H4 (cell line): Measurements from ENCODE around the gene RHOF. TPM values are rescaled to one million over a fixed set of nuclear protein-coding genes. Genes with fewer than 3 reads are reported as not detected.
A peak's percentile ranks its signal among the peaks of the same experiment; 100 is the strongest.

ENCODE experiments used
- DNase-seq: peaks from one replicate; pipeline ENCODE4 v3.0.0-alpha.2; 2015; ENCODE audit warnings: low spot score
- total RNA-seq: library from RNA; depleted of rRNA; stranded (reverse); fragments of >200 nt; shearing (Covaris generic); gene quantifications from 2 replicates; pipeline ENCODE4 v1.2.3, GENCODE V29; 2014

Gene RHOF
- total RNA-seq, 1 experiment from 2014 or later = 0.99 TPM

DNA sequence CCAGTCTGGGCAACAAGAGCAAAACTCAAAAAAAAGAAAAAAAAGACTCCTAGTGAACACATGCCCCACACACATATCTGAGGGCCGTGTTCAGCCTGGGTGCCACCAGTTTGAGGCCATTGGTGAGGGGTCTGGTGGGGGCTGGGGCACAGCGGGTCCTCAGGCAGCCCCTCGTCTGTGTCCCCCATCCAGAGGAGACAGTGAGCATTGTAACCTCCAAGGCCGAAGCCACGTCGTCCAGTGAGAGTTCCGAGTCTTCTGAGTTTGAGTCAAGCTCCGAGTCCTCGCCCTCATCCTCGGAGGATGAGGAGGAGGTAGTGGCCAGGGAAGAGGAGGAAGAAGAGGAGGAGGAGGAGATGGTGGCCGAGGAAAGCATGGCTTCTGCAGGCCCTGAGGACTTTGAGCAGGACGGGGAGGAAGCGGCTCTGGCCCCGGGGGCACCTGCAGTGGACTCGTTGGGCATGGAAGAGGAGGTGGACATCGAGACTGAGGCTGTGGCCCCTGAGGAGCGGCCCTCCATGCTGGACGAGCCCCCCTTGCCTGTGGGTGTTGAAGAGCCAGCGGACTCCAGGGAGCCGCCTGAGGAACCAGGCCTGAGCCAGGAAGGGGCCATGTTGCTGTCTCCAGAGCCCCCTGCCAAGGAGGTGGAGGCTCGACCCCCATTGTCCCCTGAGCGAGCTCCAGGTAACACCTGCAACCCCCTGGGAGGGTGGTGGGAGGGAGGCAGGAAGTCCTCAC lies 25.9 kb upstream of the RHOF start:
- DNase-seq = no peak

DNA sequence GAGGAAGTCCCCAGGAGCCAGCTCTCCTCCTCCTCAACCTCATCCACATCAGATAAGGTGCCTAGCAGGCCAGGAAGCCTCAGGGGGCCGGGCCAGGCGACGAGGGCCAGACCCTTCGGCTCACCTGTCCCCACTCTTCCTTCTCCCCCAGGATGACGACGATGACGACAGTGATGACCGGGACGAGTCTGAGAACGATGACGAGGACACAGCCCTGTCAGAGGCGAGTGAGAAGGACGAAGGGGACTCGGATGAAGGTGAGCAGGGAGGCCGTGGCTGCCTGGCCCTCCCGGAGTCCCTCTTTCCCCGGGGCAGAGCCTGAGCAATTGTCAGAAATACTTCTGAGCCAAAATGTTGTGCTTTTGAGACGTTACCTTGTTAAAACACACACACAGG lies 24.2 kb upstream of the RHOF start:
- DNase-seq = no peak

DNA sequence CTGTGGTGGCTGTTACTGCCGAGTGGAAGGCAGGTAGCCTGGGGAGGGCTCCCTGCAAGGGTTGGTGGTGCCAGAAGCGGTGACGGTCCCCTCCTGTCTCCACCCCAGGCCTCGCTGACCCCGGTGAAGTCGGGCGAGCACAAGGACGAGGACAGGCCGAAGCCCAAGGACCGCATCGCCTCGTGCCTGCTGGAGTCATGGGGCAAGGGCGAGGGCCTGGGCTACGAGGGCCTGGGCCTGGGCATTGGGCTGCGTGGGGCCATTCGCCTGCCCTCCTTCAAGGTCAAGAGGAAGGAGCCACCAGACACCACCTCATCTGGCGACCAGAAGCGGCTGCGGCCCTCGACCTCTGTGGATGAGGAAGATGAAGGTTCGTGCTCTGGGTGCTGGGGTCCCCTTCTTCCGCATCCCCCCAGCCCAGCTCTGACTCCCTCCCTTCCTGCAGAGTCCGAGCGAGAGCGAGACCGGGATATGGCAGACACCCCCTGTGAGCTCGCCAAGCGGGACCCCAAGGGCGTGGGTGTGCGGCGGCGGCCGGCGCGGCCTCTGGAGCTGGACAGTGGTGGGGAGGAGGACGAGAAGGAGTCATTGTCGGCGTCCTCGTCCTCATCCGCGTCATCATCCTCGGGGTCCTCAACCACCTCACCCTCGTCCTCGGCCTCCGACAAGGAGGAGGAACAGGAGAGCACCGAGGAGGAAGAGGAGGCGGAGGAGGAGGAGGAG lies 23.6 kb upstream of the RHOF start:
- DNase-seq = no peak

DNA sequence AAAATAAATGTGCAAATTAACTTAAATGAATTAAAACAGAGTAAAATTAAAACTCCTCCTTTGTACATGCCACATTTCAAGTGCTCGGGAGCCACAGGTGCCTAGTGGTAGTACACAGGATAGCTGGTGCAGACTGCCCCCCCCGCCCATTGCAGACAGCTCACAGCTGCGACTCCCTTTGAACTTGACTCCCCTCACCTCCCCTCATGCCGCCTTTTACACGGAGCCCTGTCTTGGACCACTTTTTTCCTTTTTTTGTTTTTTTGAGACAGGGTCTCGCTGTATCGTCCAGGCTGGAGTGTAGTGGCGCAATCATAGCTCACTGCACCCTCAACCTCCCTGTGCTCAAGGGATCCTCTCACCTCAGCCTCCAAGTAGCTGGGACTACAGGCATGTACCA lies 21.8 kb upstream of the RHOF start:
- no peak for DNase-seq

DNA sequence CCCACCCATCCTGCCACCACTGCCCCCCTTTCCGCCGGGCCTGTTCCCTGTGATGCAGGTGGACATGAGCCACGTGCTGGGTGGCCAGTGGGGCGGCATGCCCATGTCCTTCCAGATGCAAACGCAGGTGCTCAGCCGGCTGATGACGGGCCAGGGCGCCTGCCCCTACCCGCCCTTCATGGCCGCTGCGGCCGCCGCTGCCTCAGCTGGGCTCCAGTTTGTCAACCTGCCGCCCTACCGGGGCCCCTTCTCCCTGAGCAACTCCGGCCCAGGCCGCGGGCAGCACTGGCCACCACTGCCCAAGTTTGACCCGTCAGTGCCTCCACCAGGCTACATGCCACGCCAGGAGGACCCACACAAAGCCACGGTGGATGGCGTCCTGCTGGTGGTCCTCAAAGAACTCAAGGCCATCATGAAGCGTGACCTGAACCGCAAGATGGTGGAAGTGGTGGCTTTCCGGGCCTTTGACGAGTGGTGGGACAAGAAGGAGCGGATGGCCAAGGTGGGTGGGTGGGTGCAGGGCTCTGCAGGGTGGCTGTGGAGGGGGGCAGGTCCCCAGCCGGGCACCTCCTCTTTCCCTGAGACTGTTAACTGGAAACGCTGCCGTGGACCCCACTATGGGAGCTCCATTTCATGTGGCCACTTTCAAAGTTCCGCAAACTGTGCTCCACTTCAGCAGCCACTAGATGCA lies 21.1 kb upstream of the RHOF start:
- DNase-seq = no peak

DNA sequence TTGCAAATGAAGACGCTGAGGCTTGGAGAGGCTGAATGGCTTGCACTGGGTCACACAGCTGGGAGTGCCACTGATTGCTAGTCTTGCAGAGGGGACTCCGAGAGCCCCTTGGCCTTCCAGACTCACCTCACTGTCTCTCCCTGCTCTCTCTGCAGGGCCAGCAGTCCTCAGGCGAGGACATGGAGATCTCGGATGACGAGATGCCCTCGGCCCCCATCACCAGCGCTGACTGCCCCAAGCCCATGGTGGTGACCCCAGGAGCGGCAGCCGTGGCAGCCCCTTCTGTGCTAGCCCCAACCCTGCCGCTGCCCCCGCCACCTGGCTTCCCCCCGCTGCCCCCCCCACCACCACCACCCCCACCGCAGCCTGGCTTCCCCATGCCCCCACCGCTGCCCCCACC lies 20.5 kb upstream of the RHOF start:
- DNase-seq = no peak

DNA sequence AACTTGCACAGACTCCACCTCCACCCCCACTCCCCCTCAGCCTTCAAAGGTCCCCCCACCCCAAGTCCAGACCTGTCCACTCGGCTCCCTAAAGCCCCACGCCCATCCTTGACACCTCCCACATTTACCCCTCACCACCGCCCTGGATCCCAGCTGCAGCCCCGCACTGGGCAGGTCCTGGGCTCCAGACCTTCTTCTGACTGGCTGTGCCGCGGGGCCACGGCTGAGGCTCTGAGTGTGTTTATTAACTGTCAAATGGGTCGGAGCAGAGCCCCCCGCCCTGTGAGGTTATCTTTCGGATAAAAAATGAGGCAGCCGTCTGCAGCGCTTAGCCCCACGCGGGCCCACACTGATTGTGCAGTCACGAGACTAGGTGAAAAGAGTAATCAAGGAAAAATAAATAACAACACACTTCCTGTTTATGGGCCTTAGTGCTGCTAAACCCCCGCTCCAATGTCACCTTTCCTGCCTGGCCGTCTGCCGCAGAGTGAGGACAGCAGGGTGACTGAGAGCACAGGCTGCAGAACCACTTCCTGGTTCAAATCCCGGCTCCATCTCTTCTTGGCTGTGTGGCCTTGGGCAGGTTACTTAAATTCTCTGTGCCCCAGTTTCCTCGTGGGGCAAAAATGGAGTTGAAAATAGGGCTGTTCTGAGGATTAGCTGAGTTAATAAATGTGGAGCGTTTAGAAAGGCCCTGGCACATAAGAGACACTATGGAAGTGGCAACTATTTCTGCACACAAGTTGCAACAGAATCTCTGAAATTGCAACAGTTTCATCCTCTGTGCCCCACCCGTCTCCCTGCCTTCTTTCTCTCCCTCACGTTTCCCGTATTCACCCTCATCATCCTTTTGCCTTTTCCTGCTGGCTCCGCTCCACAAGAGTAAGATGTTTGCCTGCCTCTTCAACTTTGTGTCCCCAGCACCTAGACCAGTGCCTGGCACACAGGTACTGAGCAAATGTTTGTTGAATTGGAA lies 19.7 kb upstream of the RHOF start:
- no peak for DNase-seq

DNA sequence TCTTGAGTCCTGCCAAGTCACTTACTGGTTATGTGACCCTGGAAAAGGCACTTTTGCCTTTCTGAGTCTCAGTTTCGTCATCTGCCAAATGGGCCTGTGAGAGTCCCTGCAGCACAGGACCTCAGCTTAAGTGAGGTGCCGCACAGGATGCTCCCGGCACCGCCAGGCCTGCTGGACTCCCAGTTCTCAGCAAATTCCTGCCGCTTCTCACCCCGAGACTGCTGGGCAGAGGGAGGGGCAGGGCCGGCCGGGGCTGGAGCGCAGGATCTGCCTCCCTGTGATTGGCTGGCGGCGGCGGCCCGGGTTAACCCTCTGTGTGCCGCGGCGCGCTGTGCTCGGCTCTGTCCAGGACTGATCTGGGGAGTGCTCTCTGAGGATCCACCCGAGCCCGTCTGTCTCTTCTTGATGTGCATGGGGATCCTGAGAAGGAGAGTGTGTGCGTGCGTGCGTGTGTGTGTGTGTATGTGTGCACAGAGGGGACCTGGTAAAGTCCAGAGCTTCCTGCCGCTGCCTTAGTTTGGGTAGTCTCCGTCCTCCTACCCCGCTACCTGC lies 18.9 kb upstream of the RHOF start:
- DNase-seq = peak; percentile 42

DNA sequence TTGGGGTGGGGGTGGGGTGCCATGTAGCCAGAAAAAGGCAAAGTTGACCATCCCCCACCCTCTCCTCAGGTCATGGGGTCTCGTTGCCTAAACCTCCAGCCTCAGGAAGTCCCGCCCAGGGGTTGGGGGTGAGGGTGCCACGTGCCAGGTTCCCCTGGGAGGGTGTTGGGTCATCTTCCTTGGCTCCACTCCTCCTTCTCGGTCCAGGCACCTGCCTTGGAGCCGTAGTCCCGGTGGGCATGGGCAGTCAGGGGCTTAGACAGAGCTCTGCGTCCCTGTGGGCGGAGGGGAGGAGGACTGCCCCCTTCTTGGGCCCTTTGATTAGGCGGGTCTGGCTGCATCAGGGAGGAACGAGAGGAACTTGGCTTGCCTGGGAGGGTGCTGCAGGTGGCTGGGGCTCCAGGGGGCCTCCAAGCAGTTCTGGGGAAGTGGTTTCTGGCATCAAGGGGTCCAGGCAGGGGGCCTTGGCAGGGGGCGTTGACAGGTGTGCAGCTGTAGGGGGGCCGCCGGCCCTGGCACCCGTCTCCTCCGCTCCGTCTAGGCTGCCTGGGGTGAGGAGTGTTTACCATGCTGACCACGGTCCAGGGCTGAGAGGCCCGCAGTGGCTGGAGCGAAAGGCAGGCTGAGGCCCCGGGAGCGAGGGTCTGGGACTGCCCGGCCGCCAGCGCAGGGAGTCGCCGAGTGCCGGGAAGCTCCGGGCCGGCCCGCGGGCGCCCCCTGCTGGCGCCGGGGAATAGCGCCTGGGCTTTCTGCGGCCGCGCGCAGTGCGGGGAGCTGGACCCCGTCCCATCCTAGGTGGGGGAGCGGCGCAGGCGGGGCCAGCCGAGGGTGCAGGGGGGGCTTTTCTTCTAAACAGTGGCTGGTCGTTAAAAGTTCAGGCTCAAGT lies 18.2 kb upstream of the RHOF start:
- DNase-seq = no peak

DNA sequence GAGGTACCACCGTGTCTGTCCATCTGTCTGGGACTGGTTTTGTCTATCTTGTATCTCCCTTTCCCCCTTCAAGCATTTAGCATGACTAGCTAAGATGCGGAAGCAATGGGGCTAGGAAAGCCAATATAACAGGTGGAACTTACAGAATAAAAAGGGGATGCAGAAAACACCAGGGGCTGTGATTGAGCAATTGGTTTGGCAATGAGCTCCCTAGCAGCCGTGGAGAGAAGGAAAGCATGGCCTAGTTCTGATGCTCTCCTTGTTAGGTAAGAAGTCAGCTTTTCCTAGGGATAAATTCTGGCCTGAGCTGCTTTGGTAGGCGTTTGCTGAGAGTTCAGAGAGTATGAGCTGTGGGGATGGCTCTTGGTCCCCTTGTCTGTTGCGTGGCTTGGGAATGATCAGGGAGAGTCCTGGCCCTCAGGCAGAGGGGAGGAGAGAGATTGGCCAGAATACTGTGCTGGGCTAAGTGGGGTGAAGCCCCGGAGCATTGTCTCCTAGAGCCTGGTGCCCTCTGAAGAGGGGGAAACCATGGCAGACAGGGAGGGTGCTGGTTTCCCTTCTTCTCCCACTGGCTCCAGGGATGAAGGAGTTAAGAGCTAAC lies 17.4 kb upstream of the RHOF start:
- no peak for DNase-seq

DNA sequence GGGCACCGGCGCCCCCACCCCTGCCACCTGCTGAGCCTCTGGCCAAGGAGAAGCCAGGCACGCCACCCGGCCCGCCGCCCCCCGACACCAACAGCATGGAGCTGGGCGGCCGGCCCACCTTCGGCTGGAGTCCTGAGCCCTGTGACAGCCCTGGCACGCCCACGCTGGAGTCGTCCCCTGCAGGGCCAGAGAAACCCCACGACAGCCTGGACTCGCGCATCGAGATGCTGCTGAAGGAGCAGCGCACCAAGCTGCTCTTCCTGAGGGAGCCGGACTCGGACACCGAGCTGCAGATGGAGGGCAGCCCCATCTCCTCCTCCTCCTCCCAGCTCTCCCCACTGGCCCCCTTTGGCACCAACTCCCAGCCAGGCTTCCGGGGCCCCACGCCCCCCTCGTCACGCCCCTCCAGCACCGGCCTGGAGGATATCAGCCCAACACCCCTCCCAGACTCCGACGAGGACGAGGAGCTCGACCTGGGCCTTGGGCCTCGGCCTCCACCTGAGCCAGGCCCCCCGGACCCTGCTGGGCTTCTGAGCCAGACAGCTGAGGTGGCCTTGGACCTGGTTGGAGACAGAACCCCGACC lies 16.8 kb upstream of the RHOF start:
- DNase-seq = no peak

DNA sequence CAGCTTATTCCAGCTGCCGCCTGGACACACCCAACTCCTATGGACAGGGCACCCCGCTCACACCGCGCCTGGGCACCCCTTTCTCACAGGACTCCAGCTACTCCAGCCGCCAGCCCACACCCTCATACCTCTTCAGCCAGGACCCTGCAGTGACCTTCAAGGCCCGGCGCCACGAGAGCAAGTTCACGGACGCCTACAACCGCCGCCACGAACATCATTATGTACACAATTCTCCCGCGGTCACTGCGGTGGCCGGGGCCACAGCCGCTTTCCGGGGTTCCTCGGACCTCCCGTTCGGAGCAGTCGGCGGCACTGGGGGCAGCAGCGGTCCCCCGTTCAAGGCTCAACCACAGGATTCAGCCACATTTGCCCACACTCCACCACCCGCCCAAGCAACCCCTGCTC lies 16.2 kb upstream of the RHOF start:
- no peak for DNase-seq

DNA sequence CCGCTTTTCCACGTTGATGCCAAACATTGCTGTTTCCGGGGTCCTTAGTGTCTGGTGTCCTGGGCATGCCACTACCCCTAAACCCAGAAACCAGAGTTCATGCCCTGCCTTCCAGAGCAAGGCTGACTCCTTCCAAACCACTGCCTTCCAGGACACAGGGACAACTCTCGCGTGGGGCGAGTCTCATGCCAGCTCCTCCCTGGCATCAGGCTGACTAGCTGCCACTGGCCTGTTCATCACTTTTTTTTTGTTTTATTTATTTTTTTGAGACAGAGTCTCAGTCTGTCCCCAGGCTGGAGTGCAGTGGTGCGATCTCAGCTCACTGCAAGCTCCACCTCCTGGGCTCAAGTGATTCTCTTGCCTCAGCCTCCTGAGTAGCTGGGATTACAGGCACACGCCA lies 15.1 kb upstream of the RHOF start:
- no peak for DNase-seq

DNA sequence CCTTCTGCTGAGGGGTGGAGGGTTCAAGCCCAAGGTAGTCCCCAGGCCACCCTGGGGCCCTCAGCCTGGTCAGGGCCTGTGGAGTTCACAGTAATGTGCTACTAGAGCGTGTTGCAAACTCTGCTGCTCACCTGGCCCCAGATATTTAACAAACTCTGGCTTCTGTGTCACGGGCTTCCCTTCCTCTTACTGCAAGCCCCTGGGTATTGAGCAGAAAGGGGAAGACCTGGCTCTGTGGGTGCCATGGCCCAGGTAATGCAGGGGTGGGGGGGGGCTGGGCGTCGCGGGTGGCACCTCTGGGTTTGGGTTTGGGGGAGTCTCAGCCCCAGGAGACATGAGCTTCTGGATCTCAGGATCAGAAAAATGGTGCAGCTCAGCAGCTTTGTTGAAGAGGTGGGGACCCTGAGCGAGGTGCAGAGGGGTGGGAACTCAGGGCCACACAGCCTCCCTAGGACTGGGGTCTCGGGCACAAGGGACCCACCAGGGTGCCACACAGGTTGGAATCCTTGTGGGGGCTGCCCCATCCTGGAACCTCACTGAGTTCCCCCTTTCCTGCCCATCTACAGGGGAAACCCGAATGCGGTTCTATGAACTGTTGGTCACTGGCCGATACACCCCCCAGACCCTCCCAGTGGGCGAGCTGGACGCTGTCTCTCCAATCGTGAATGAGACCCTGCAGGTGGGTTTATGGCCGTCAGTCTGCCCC lies 14.3 kb upstream of the RHOF start:
- DNase-seq = no peak

DNA sequence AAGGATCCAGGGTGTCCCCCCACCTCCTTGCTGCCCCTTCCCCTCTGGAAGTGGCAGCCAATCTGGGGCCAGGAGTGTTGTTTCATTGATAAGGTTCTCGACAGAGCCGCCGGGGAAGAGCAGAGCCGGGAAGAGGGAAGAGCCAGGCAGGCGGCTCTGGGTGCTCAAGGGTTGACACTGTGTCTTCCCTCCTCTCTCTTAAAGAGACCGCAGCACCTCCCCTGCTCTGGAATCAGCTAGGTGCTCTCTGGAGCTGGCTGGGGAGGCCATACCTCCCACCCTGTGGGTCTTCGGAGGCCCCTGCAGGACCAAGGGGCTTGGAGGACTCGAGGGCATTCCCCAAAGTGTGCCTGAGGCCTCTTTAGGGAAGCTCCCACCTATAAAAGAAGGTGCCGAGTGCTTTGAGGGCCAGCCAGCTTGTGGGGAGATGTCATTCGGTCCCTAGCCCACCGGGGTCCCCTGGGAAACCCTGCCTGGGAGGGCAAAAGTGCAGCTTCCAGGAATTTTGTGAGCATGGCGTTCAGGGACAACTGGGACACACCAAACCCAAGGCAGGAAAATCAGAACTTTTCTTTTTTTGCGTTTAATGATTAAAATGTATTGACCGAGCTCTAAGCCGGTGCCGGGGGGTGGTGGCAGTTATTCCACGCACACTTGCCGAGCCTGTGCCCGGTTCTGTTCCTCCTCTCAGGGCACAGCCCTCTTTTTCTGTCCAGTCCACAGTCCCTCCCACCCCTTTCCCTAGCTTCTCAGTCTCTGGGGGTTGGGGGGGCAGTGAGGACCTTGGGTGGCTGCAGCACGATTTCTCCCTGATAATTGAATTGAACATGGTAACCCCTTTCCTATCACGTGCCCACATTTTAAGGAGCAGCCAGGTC lies 13.3 kb upstream of the RHOF start:
- DNase-seq = no peak

DNA sequence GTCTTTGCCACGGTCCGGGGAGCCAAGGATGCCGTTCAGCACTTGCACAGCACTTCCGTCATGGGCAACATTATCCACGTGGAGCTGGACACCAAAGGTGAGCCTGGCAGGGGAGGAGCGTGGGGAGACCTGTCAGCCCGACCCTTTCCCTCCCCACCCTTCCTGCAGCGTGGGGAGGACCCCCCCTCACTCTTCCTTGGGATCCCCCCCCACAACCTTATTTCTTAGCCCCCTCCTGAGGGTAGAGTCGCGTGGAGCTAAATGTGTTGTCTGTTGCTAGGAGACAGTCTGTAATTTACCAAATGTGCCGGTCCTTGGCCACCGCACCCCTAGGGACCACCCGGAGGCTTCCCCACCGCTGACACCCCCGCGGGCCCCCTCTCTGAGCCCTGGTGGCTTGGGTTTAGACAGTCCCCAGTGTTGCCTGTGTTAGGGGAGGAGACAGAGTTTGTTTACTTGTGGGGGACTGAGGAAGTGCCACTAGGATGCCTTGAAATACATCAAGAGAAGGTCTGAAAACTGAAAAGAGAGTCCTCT lies 12.6 kb upstream of the RHOF start:
- no peak for DNase-seq

DNA sequence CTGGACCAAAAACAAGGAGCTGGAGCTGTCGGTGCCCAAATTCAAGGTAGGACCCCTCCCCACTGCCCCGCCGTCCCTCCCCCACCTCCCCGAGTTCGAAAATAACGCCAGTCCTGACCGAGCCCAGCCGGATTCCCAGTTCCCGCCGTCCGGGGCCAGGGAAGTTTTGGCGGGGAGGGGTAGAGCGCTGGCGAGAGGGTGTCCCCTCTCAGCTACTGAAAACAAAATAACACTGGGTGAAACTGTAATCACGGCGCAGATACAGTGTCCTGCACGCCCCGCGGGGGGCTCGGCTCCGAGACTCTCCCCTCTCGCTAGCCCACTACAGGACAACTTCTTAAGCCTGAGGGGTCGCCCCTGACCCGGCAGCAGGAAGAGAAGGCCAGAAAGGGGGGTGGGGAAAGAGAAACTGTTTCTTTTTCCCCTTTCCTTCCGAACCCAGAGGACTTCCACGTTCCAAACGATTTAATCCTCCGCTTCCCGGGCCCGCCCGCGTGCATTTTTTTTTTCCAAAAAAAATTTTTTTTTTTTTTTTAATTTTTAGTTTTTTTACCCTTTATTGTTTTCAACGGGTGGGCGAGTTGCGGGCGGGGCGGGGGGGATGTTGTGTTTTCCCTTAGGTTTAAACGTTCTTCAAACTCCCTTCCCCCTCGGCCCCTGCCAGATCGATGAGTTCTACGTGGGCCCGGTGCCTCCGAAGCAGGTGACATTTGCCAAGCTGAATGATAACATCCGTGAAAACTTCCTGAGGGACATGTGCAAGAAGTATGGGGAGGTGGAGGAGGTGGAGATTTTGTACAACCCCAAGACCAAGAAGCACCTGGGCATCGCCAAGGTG lies 11.9 kb upstream of the RHOF start:
- no peak for DNase-seq
